ENCODE measurements around the gene S100PBP. TPM values are rescaled to one million over a fixed set of nuclear protein-coding genes. Genes with fewer than 3 reads are reported as not detected.
"Not testable (repeated sequence)": the region's sequence is repeated elsewhere in the genome, so short reads cannot be mapped to it uniquely, and the experiment has no call there.

Gene S100PBP
- total and polyA plus RNA-seq, 9 of the 15 experiments (the other 6 are each of a cell fraction or from before 2014, with no cell fraction given), result 22.9 to 60.2 (median 32.9) TPM

DNA sequence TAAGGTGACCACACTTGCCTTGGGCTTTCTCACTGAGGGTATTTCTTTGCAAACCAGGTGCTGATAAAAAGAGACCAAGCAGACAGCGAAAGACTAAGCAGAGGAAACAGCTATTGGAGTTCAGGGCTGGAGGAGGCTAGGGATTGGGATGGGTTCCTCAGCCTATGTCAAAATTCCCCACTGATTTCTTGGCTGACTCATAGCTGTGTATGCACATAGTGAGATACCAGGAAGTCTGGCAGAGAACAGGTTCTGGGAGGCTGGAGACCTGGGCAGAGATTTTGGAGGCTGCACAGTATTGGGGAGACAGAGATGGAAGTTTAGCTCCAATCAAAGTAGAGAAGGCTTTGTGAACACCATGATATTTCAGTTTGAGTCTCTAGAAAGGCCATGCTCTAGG lies 25.6 kb upstream of the S100PBP start (continued):
- TF ChIP-seq, protein P1, sequence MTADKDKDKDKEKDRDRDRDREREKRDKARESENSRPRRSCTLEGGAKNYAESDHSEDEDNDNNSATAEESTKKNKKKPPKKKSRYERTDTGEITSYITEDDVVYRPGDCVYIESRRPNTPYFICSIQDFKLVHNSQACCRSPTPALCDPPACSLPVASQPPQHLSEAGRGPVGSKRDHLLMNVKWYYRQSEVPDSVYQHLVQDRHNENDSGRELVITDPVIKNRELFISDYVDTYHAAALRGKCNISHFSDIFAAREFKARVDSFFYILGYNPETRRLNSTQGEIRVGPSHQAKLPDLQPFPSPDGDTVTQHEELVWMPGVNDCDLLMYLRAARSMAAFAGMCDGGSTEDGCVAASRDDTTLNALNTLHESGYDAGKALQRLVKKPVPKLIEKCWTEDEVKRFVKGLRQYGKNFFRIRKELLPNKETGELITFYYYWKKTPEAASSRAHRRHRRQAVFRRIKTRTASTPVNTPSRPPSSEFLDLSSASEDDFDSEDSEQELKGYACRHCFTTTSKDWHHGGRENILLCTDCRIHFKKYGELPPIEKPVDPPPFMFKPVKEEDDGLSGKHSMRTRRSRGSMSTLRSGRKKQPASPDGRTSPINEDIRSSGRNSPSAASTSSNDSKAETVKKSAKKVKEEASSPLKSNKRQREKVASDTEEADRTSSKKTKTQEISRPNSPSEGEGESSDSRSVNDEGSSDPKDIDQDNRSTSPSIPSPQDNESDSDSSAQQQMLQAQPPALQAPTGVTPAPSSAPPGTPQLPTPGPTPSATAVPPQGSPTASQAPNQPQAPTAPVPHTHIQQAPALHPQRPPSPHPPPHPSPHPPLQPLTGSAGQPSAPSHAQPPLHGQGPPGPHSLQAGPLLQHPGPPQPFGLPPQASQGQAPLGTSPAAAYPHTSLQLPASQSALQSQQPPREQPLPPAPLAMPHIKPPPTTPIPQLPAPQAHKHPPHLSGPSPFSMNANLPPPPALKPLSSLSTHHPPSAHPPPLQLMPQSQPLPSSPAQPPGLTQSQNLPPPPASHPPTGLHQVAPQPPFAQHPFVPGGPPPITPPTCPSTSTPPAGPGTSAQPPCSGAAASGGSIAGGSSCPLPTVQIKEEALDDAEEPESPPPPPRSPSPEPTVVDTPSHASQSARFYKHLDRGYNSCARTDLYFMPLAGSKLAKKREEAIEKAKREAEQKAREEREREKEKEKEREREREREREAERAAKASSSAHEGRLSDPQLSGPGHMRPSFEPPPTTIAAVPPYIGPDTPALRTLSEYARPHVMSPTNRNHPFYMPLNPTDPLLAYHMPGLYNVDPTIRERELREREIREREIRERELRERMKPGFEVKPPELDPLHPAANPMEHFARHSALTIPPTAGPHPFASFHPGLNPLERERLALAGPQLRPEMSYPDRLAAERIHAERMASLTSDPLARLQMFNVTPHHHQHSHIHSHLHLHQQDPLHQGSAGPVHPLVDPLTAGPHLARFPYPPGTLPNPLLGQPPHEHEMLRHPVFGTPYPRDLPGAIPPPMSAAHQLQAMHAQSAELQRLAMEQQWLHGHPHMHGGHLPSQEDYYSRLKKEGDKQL (CRISPR knock-in tag; IDR thresholded peaks at IDR 0.05; ENCODE audit: borderline replicate concordance), result no peak
- TF ChIP-seq NELFE (IDR thresholded peaks at IDR 0.05; ENCODE audit: insufficient read depth, insufficient read length), result no peak
- TF ChIP-seq, protein P2, sequence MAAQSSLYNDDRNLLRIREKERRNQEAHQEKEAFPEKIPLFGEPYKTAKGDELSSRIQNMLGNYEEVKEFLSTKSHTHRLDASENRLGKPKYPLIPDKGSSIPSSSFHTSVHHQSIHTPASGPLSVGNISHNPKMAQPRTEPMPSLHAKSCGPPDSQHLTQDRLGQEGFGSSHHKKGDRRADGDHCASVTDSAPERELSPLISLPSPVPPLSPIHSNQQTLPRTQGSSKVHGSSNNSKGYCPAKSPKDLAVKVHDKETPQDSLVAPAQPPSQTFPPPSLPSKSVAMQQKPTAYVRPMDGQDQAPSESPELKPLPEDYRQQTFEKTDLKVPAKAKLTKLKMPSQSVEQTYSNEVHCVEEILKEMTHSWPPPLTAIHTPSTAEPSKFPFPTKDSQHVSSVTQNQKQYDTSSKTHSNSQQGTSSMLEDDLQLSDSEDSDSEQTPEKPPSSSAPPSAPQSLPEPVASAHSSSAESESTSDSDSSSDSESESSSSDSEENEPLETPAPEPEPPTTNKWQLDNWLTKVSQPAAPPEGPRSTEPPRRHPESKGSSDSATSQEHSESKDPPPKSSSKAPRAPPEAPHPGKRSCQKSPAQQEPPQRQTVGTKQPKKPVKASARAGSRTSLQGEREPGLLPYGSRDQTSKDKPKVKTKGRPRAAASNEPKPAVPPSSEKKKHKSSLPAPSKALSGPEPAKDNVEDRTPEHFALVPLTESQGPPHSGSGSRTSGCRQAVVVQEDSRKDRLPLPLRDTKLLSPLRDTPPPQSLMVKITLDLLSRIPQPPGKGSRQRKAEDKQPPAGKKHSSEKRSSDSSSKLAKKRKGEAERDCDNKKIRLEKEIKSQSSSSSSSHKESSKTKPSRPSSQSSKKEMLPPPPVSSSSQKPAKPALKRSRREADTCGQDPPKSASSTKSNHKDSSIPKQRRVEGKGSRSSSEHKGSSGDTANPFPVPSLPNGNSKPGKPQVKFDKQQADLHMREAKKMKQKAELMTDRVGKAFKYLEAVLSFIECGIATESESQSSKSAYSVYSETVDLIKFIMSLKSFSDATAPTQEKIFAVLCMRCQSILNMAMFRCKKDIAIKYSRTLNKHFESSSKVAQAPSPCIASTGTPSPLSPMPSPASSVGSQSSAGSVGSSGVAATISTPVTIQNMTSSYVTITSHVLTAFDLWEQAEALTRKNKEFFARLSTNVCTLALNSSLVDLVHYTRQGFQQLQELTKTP (IDR thresholded peaks at IDR 0.05; ENCODE audit: low read depth in 1 of 2, partially characterized antibody in 2 of 2), result no peak

DNA sequence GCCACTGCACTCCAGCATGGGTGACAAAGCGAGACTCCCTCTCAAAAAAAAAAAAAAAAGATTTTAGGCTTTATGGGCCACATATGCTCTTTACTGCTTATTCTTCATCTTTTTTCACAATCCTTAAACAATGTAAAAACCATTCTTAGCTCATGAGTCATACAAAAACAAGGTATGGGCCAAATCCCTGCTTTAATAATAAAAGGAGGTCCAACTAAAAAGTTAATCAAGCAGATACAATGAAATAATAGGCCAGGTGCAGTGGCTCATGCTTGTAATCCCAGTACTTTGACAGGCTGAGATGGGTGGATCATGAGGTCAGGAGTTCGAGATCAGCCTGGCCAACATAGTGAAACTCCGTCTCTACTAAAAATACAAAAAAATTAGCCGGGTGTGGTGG lies 21.7 kb upstream of the S100PBP start:
- ATAC-seq; H4K20me1 ChIP-seq (replicated peaks; ENCODE audit: control insufficient read depth, insufficient read depth, low read length); intact Hi-C loops (cut with micrococcal nuclease); in situ Hi-C loops (cut with MboI); FAIRE-seq; H2AFZ ChIP-seq (ENCODE audit: low read depth, low read length); DNase-seq (ENCODE audit: extremely low read depth in 1 of 4, low spot score in 3 of 4); H3K4me3 ChIP-seq; H3K9me1 ChIP-seq (ENCODE audit: control insufficient read depth, insufficient read depth, low read length); H3K9ac ChIP-seq (ENCODE audit: insufficient read depth in 1 of 2, low read depth in 2 of 2, low read length in 2 of 2); H3K9me3 ChIP-seq (replicated peaks; ENCODE audit: control insufficient read depth, insufficient read depth, low read depth, low read length); H3K27me3 ChIP-seq (ENCODE audit: control insufficient read depth in 2 of 2, insufficient read depth in 2 of 2, low read length in 2 of 2); H3K27ac ChIP-seq (ENCODE audit: extremely low read depth, low read depth, low read length); H3K4me2 ChIP-seq (ENCODE audit: insufficient read depth, low read length); BruUV-seq (replicated peaks); H3K4me1 ChIP-seq (replicated peaks in 1 of 2; ENCODE audit: control insufficient read depth in 2 of 2, insufficient read depth in 2 of 2, low read length in 2 of 2): not testable (repeated sequence)
- ChIA-PET CTCF (ENCODE audit: low intra/inter-chr PET ratio) (interaction anchor here (0.6 kb wide), 1 partner anchor 110 kb away, joined by 3 read pairs; no protein-coding TSS in a partner anchor), POLR2A (interaction anchor here (1.0 to 1.3 kb wide), 2 partner anchors 12 to 15 kb away, joined by 3 read pairs; no protein-coding TSS in a partner anchor)
- WGBS (ENCODE audit: insufficient coverage, low coverage, missing lambda C conversion rate), result 98% methylated on average over 4 of the region's 4 CpGs
- H3K36me3 ChIP-seq (ENCODE audit: control insufficient read depth, insufficient read depth, low read length), result peaks cover 84% of the 10 kb centered on the region
- peaks cover 27% of the 10 kb centered on the region; the same call in 2 of the 3 replicates for H3K79me2 ChIP-seq (ENCODE audit: control insufficient read depth, insufficient read depth, low read length)

All from K562 (cell line).